WI38 (cell line): ENCODE measurements around the gene DNAJC1.

Experiments used
- H3K4me3 ChIP-seq: 2 replicates; pipeline ENCODE4 v1.5.1; 2011; ENCODE audit warnings: low read depth, mild to moderate bottlenecking, control low read depth, low read length
- CTCF ChIP-seq: IDR thresholded peaks from 2 replicates; pipeline ENCODE4 v1.5.1; 2012; ENCODE audit warnings: low read depth, mild to moderate bottlenecking, control low read depth, low read length

DNAJC1 gene

DNA sequence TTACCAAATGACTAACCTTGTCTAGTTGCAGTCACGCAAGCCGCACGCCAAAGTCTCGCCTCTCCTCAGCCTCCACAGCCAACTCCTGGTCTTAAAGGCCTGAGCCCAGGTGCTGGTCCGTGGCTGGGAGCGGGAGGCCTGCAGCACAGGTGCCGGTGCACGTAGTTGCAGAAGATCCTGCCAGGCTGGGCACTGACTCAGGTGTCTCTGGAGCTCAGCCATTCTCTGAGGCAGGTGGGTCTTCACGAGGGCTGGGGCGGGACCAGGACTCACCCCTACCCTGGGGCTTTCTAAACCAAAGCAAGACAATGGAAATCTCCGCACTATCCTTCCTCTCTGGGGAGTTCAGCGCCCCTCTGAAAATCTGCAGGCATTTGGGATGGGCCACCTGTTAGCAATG, 253.1 kb downstream of the DNAJC1 start:
- TF ChIP-seq CTCF = no peak
- no peak overlapping the region for H3K4me3 ChIP-seq

- H3K4me3 ChIP-seq = no peak overlapping the region
- no peak for TF ChIP-seq CTCF
Measured at GRCh38 chr10:21749788-21750187, 253.7 kb downstream of the DNAJC1 start.

- TF ChIP-seq CTCF = no peak
- no peak overlapping the region for H3K4me3 ChIP-seq
Measured at GRCh38 chr10:21747809-21748208, 255.7 kb downstream of the DNAJC1 start.

- H3K4me3 ChIP-seq = no peak overlapping the region
- no peak for TF ChIP-seq CTCF
Measured at GRCh38 chr10:21746118-21746517, 257.4 kb downstream of the DNAJC1 start.

DNA sequence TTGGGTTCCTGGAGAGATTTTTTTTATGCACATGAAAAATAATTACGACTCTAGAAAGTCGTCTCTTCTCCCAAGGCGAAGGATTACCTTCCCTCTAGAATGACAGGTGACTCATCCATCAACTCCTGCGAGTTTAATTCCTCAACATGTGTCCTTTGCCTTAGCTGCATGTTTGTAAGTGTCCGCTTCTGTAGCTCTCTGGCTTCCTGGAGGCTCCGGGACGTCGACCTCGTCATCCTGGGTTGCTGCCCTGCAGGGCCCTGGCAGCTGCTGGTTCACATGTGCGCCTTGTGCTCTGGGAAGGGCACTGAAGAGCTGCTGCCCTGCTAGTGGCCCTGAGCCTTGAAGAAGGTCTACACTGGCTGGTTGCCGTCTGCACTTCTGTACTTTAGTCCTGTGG, 259.3 kb downstream of the DNAJC1 start:
- TF ChIP-seq CTCF = no peak
- no peak overlapping the region for H3K4me3 ChIP-seq

- TF ChIP-seq CTCF = no peak
- no peak overlapping the region for H3K4me3 ChIP-seq
Measured at GRCh38 chr10:21742740-21743412, 260.7 kb downstream of the DNAJC1 start.

- H3K4me3 ChIP-seq = no peak overlapping the region
- no peak for TF ChIP-seq CTCF
Measured at GRCh38 chr10:21740989-21741388, 262.5 kb downstream of the DNAJC1 start.
